Activated T-helper 2 cell treated with anti-CD3 and anti-CD28 coated beads, Interferon-gamma antibody, Interleukin-2, Interleukin-4, amounts not matched to agents 10 μg/mL and 5 μg/mL and 100 μg/mL, durations not matched to agents 14 hours and 24 hours and 36 hours (primary cell): Measurements from ENCODE around the gene EEF2K. TPM values are rescaled to one million over a fixed set of nuclear protein-coding genes. Genes with fewer than 3 reads are reported as not detected.

Experiments used
- DNase-seq: peaks from one replicate; pipeline ENCODE4 v3.0.0; 2021; ENCODE audit warnings: low spot score
- H3K27ac Mint-ChIP-seq: one replicate; pipeline ENCODE4 v1.8.0; 2021; ENCODE audit warnings: mixed read lengths
- H3K27me3 Mint-ChIP-seq: one replicate; pipeline ENCODE4 v1.8.0; 2021; ENCODE audit warnings: low read depth, mixed read lengths
- H3K36me3 Mint-ChIP-seq: one replicate; pipeline ENCODE4 v1.8.0; 2021; ENCODE audit warnings: low read depth, mixed read lengths
- H3K4me1 Mint-ChIP-seq: one replicate; pipeline ENCODE4 v1.8.0; 2021; ENCODE audit warnings: low read depth, mixed read lengths
- H3K4me3 Mint-ChIP-seq: one replicate; pipeline ENCODE4 v1.8.0; 2021; ENCODE audit warnings: low read depth, mild to moderate bottlenecking, moderate library complexity, mixed read lengths
- H3K9me3 Mint-ChIP-seq: one replicate; pipeline ENCODE4 v1.8.0; 2021; ENCODE audit warnings: mixed read lengths
- intact Hi-C: fragments of 100-400 bp; cut with micrococcal nuclease; formaldehyde crosslinking; loops from one replicate; pipeline ENCODE4 v1.15.1; 2023
- total RNA-seq: library from RNA; stranded (reverse); gene quantifications from 2 replicates; pipeline ENCODE4 v1.2.3, GENCODE V29; 2022

Gene EEF2K
- total RNA-seq, 1 donor from 2014 or later: 40.4 TPM

- intact Hi-C loops: no loop called here
- Mint-ChIP-seq H3K27me3 (no peaks in the 10 kb centered on the region), H3K4me1 (peaks cover 6% of the 10 kb centered on the region), H3K9me3 (no peaks in the 10 kb centered on the region), H3K36me3 (peaks cover 55% of the 10 kb centered on the region), H3K4me3 (no peak overlapping the region), H3K27ac (no peak overlapping the region)
- DNase-seq: no peak
Measured at GRCh38 chr16:22323173-22323958, 117.3 kb downstream of the EEF2K start.

- intact Hi-C loops: no loop called here
- H3K4me1 Mint-ChIP-seq: peaks cover 6% of the 10 kb centered on the region
- H3K4me3 Mint-ChIP-seq: no peak overlapping the region
- H3K9me3 Mint-ChIP-seq: no peaks in the 10 kb centered on the region
- DNase-seq: no peak
- H3K36me3 Mint-ChIP-seq: peaks cover 57% of the 10 kb centered on the region
- no peaks in the 10 kb centered on the region for H3K27me3 Mint-ChIP-seq
- no peak overlapping the region for H3K27ac Mint-ChIP-seq
Measured at GRCh38 chr16:22323959-22324786, 118.1 kb downstream of the EEF2K start.

GRCh38 chr16:22324787-22325597, 118.9 kb downstream of the EEF2K start:
- Mint-ChIP-seq H3K36me3 (peaks cover 55% of the 10 kb centered on the region), H3K27me3 (no peaks in the 10 kb centered on the region), H3K4me1 (peaks cover 6% of the 10 kb centered on the region), H3K4me3 (no peak overlapping the region), H3K27ac (no peak overlapping the region), H3K9me3 (no peaks in the 10 kb centered on the region)
- intact Hi-C loops: no loop called here
- no peak for DNase-seq

- Mint-ChIP-seq H3K36me3 (peaks cover 59% of the 10 kb centered on the region), H3K27ac (no peak overlapping the region), H3K9me3 (no peaks in the 10 kb centered on the region), H3K4me3 (no peak overlapping the region), H3K27me3 (no peaks in the 10 kb centered on the region), H3K4me1 (peaks cover 4% of the 10 kb centered on the region)
- intact Hi-C loops: no loop called here
- DNase-seq: no peak
Measured at GRCh38 chr16:22325598-22326368, 119.7 kb downstream of the EEF2K start.

- Mint-ChIP-seq H3K4me1 (no peaks in the 10 kb centered on the region), H3K9me3 (no peaks in the 10 kb centered on the region), H3K27me3 (no peaks in the 10 kb centered on the region), H3K4me3 (no peak overlapping the region), H3K27ac (no peak overlapping the region), H3K36me3 (peaks cover 57% of the 10 kb centered on the region)
- no peak for DNase-seq
- intact Hi-C loops: no loop called here
Measured at GRCh38 chr16:22326369-22326652, 120.2 kb downstream of the EEF2K start.

- no peak overlapping the region for H3K4me3 Mint-ChIP-seq
- no peaks in the 10 kb centered on the region for H3K27me3 Mint-ChIP-seq
- H3K27ac Mint-ChIP-seq: no peak overlapping the region
- H3K9me3 Mint-ChIP-seq: no peaks in the 10 kb centered on the region
- no peak for DNase-seq
- peaks cover 61% of the 10 kb centered on the region for H3K36me3 Mint-ChIP-seq
- no peaks in the 10 kb centered on the region for H3K4me1 Mint-ChIP-seq
- intact Hi-C loops: no loop called here
Measured at GRCh38 chr16:22326771-22327445, 120.8 kb downstream of the EEF2K start.

GRCh38 chr16:22327446-22327775, 121.3 kb downstream of the EEF2K start:
- Mint-ChIP-seq H3K27ac (no peak overlapping the region), H3K9me3 (no peaks in the 10 kb centered on the region), H3K27me3 (no peaks in the 10 kb centered on the region), H3K4me3 (no peak overlapping the region), H3K36me3 (peaks cover 64% of the 10 kb centered on the region), H3K4me1 (no peaks in the 10 kb centered on the region)
- DNase-seq: no peak
- intact Hi-C loops: no loop called here

- Mint-ChIP-seq H3K36me3 (peaks cover 67% of the 10 kb centered on the region), H3K4me3 (no peak overlapping the region), H3K27me3 (no peaks in the 10 kb centered on the region), H3K4me1 (no peaks in the 10 kb centered on the region), H3K27ac (no peak overlapping the region), H3K9me3 (no peaks in the 10 kb centered on the region)
- intact Hi-C loops: no loop called here
- DNase-seq: no peak
Measured at GRCh38 chr16:22328081-22328725, 122.1 kb downstream of the EEF2K start.

GRCh38 chr16:22329199-22329695, 123.2 kb downstream of the EEF2K start:
- H3K4me3 Mint-ChIP-seq: no peak overlapping the region
- no peaks in the 10 kb centered on the region for H3K27me3 Mint-ChIP-seq
- no peak overlapping the region for H3K27ac Mint-ChIP-seq
- H3K9me3 Mint-ChIP-seq: no peaks in the 10 kb centered on the region
- no peaks in the 10 kb centered on the region for H3K4me1 Mint-ChIP-seq
- H3K36me3 Mint-ChIP-seq: peaks cover 70% of the 10 kb centered on the region
- no peak for DNase-seq
- intact Hi-C loops: no loop called here

GRCh38 chr16:22330326-22330725, 124.2 kb downstream of the EEF2K start:
- Mint-ChIP-seq H3K4me1 (no peaks in the 10 kb centered on the region), H3K27me3 (no peaks in the 10 kb centered on the region), H3K9me3 (no peaks in the 10 kb centered on the region), H3K36me3 (peaks cover 75% of the 10 kb centered on the region), H3K4me3 (no peak overlapping the region), H3K27ac (no peak overlapping the region)
- intact Hi-C loops: loop anchor here (5.0 kb wide), 1 partner anchor 42 kb away; the partner anchor contains the start of gene CDR2
- DNase-seq: no peak

- intact Hi-C loops: loop anchor here (5.0 kb wide), 1 partner anchor 39 kb away; the partner anchor contains the start of gene CDR2
- no peak for DNase-seq
- Mint-ChIP-seq H3K4me1 (peaks cover 8% of the 10 kb centered on the region), H3K4me3 (no peak overlapping the region), H3K27ac (no peak overlapping the region), H3K27me3 (no peaks in the 10 kb centered on the region), H3K36me3 (peaks cover 90% of the 10 kb centered on the region), H3K9me3 (peaks cover 26% of the 10 kb centered on the region)
Measured at GRCh38 chr16:22333457-22333994, 127.4 kb downstream of the EEF2K start.
